Aorta (tissue), 5 donors: Measurements from ENCODE around the gene MUC2. TPM values are rescaled to one million over a fixed set of nuclear protein-coding genes. Genes with fewer than 3 reads are reported as not detected.

ENCODE experiments used
- ATAC-seq: fragments of 200-7000 bp; cut with Tn5 transposase; one replicate; pipeline ENCODE4 v1.9.1; 2022; ENCODE audit warnings: moderate library complexity; ENCODE audit not compliant: low FRiP score
- DNase-seq, 2 donors: peaks; one replicate each; pipeline ENCODE4 v3.0.0-alpha.2; 2020
- H3K27ac ChIP-seq, 2 donors: one replicate each; pipeline ENCODE4 v1.5.1; 2013; ENCODE audit warnings: low read length in 2 of 2, mild to moderate bottlenecking in 2 of 2, moderate library complexity in 2 of 2, control low read depth in 1 of 2, inconsistent platforms in 1 of 2, low read depth in 1 of 2
- H3K27me3 ChIP-seq, 2 donors: one replicate each; pipeline ENCODE4 v1.6.1; 2013; ENCODE audit warnings: control low read depth in 1 of 2, low read length in 1 of 2, mild to moderate bottlenecking in 1 of 2, moderate library complexity in 1 of 2; ENCODE audit not compliant: insufficient read depth in 2 of 2, control insufficient read depth in 1 of 2
- H3K36me3 ChIP-seq, 2 donors: one replicate each; pipeline ENCODE4 v1.6.1; 2013; ENCODE audit warnings: control low read depth in 1 of 2, low read length in 1 of 2, mild to moderate bottlenecking in 1 of 2; ENCODE audit not compliant: insufficient read depth in 2 of 2, control insufficient read depth in 1 of 2
- H3K4me1 ChIP-seq, 2 donors: one replicate each; pipeline ENCODE4 v1.6.1; 2013; ENCODE audit warnings: low read length in 2 of 2, control low read depth in 1 of 2, mild to moderate bottlenecking in 1 of 2, moderate library complexity in 1 of 2; ENCODE audit not compliant: insufficient read depth in 2 of 2, control insufficient read depth in 1 of 2
- H3K4me3 ChIP-seq, 2 donors: one replicate each; pipeline ENCODE4 v1.5.1; 2013; ENCODE audit warnings: low read length in 2 of 2, control low read depth in 1 of 2, mild to moderate bottlenecking in 1 of 2
- H3K9me3 ChIP-seq: one replicate; pipeline ENCODE4 v1.6.1; 2013; ENCODE audit warnings: mild to moderate bottlenecking, low read length; ENCODE audit not compliant: control insufficient read depth
- WGBS, 2 donors: extraction: QIAGEN DNeasy Blood & Tissue Kit; methylation state at CpG; one replicate each; pipeline ENCODE4 v1.1.7; 2013; 5-methylcytosine and 5-hydroxymethylcytosine counted together
- intact Hi-C, 2 donors: fragments of 100-400 bp; cut with DNase I; formaldehyde crosslinking; loops; one replicate each; pipeline versions ENCODE4 v1.14.2 to v1.15.0; 2022
- polyA plus RNA-seq, 2 donors: library from polyadenylated mRNA; stranded (reverse); fragments of 200-250 nt; gene quantifications; one replicate each; pipeline ENCODE4 v1.2.3, GENCODE V29; 2013
- total RNA-seq, 2 donors: library from RNA; stranded (reverse); fragmentation: NEBNext Ultra II Directional; extraction: Animal tissue kit (Norgen Biotek cat#: 25700); gene quantifications; one replicate each; pipeline ENCODE4 v1.2.1, GENCODE V29; 2021
- donor health status: healthy with polysubstance abuse.
- donor health status: Bipolar disorder and iron deficiency.
- donor health status: DM: no; HTN: no; CAD: no.
- donor health status: DM: no; HTN: no; CAD: no.
- donor health status: DM: yes; HTN: yes; CAD: no.

The MUC2 gene
- total and polyA plus RNA-seq, 4 donors: 0.06 to 11.8 (median 0.09) TPM

DNA sequence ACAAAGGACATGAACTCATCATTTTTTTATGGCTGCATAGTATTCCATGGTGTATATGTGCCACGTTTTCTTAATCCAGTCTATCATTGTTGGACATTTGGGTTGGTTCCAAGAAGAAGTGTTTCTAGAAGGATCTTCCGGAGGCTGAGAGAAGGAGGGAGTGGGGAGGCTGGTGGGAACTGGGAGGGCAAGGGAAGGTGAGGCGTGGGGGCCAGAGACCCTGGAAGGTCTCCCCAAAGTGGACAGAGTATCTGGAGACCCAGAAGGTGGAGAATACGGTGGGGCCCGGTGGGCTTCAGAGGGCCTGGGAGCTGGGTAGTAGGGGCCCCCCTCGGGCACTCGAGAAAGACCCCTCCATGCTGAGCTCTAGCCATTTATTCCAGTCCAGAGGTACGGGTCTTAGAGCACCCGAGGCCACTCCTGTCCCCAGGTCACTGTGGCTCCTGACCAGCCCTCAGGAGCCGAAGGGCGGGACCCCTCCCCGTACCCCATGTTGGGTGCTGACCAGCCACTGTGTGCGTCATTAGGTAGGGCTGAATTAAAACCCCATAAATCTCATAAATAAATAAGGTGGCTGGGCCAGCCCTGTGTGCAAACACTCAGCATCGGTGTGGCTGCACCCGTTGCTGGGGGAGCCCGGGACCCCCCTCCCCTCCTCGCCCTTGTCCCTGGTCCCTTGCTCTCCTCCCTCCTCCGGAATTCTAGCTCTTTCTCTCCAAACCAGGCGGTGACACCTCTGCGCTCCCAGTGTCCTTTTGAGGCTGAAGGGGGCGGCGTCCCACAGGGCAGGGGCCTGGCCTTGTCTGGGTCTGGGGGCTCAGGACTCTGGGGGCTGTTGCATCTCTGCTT, 44.3 kb downstream of the MUC2 start:
- H3K4me3 ChIP-seq: no peak overlapping the region
- DNase-seq (no peak), ATAC-seq (no peak)
- intact Hi-C loops: no loop called here
- H3K4me1 ChIP-seq: no peaks in the 10 kb centered on the region
- H3K27me3 ChIP-seq: no peaks in the 10 kb centered on the region
- WGBS, 2 donors: 66 to 71% methylated on average over 22 of the region's 22 CpGs
- no peaks in the 10 kb centered on the region for H3K36me3 ChIP-seq
- H3K9me3 ChIP-seq: no peaks in the 10 kb centered on the region
- no peak overlapping the region for H3K27ac ChIP-seq

DNA sequence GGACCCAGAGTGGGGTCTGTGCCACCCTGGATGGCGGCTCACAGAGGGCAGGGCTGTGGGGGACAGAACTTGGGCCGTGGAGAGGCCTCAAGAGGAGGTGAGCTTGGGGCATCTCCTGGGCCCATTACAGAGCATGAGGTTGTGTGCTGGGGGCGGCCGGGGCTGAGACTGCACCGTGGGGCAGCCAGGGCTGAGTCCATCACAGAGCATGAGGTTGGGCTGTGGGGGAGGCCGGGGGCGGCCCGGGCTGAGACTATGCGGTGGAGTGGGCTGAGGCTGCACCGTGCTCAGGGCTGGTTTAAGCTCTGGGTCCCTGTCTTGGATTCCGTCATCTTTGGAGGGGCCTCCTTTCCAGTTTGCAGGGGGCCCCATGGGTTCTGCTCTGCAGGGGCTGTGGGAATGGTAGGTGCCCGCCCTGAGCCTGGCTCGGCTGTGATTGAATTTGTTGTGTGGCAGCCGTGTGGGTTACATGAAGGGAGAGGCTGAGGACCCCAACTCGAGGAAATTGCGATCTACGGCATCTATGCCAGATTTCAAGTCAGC, 45.0 kb downstream of the MUC2 start:
- intact Hi-C loops: no loop called here
- DNase-seq (peak in 1 of 2 donors; percentile 61), ATAC-seq (no peak)
- Histone ChIP-seq H3K36me3 (no peaks in the 10 kb centered on the region), H3K9me3 (no peaks in the 10 kb centered on the region), H3K27ac (no peak overlapping the region), H3K4me1 (no peaks in the 10 kb centered on the region), H3K4me3 (no peak overlapping the region), H3K27me3 (no peaks in the 10 kb centered on the region)
- 78 to 80% methylated on average over 17 of the region's 17 CpGs for WGBS, 2 donors

DNA sequence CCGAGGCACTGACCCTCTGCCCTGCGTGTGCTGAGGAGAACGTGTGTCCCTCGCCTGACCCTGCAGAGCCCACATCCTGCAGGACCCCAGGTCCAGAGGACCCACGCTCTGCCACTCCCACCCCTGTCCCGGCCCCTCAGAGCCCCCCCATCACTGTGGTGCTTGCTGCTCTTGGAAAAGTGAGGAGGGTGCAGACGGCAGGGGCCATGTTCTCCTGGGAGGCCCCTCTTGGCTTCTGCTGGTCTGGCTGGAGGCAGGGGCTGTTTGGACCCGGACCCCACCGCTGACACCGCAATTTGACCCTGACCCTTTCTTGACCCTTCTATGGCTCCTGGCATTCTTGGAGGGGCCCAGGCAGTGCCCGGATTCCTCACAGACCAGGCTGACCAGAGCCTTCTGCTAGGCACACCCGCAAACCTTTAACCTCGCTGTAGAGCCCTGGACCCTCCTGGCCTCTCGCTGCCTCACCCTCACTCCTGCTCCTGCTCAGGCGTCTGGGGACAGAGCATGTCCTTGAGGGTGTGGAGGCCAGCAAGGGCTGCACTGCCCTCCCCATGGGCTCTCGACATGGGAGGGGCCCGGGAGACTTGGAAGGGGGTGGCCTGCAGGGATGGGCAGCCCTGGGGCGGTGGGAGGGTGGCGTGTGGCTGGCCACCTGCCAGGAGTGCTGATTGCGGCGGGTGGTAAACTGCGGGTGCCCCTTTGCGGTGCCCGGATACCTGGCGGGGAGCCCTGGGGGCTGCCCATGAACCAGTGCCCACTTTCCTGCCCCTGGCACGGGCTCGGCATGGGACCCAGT, 46.1 kb downstream of the MUC2 start:
- Histone ChIP-seq H3K4me1 (no peaks in the 10 kb centered on the region), H3K36me3 (no peaks in the 10 kb centered on the region), H3K27ac (no peak overlapping the region), H3K9me3 (no peaks in the 10 kb centered on the region), H3K4me3 (no peak overlapping the region), H3K27me3 (no peaks in the 10 kb centered on the region)
- DNase-seq (peak; percentile 38 to 63), ATAC-seq (peak; percentile 30)
- intact Hi-C loops: no loop called here
- WGBS, 2 donors: 71 to 72% methylated on average over 27 of the region's 27 CpGs

DNA sequence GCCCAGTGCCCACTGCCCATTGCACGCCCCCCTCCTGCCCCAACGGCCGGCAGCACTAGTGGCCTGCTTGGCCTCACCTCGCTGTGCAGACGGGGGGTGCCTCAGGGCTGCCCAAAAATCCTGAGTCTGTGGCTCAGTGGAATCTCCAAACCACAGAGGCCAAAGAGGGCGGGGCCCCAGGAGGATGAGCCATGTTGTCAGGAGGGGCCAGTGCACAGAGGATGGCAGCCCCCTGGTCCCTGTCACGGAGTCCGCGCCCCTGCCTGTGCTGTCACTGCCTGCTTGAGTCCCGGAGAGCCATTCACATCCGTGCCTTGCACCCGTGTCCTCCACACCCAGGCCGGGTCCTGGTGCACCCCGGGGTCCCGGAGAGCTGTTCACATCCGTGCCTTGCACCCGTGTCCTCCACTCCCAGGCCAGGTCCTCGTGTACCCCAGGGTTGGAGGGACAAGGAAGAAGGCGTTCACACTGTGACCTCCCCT, 46.7 kb downstream of the MUC2 start:
- Histone ChIP-seq H3K36me3 (no peaks in the 10 kb centered on the region), H3K4me1 (no peaks in the 10 kb centered on the region), H3K27ac (no peak overlapping the region), H3K27me3 (no peaks in the 10 kb centered on the region), H3K9me3 (no peaks in the 10 kb centered on the region), H3K4me3 (no peak overlapping the region)
- DNase-seq: peak; percentile 41 to 69
- intact Hi-C loops: no loop called here
- ATAC-seq: peak; percentile 24
- 84 to 86% methylated on average over 19 of the region's 19 CpGs for WGBS, 2 donors

DNA sequence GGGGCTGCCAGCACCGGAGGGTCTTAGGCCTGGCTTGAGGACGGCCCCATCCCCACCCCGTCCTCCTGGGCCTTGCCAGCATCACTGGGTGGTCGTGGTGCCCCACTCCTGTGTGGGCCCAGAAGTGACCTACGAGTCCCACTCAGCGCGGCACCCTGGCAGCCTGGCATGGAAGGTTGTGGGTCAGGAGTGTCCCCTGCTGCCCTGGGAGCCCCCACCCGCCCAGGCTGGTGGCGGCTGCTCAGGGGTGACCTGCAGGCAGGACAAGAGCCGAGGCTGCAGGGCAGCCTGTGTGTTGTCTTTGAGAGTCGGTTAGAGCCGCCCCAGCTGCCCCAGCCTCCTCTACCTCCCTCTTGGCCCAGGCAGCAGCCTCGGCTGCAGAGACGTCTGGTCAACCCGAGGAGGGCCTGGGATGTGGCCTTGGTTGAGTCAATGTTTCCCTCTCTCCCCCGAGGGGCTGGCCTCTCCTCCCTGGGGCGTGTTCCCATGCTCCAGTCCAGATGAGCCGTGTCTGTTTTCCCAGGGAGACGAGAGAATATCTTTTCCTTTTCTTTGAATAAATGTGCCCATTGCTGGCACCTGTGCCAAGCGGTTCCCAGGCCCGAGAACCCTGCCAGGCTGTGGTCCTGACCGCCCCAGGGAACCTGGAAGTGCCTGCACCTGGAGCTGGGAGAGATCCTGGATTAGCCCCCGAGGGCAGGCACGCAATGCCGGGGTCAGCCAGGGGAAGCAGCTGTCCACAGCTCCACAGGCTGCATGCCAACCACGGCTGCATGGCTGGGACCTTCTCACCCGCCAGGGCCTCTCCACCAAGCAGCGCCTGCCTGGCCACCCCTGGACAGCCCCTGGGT, 47.4 kb downstream of the MUC2 start:
- 64% methylated on average over 26 to 28 of the region's 28 CpGs for WGBS, 2 donors
- no peaks in the 10 kb centered on the region for H3K27me3 ChIP-seq

DNA sequence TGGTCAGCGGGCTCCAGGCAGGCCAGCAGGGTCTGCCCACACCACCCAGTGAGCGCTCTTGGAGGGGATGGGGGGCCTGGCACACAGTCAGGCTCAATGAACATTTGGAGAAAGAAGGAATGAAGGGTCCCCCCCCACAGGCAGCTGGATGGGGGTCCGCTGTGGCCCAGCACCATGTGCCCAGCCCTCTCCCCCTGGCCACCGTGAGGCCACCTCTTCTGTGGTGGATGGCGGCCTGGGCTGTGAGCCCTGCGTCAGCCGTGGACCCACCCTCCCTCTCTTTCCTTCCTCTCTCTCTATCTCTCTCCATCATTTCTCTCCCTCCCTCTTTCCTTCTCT, 48.0 kb downstream of the MUC2 start:
- H3K4me3 ChIP-seq: no peak overlapping the region
- no peak overlapping the region for H3K27ac ChIP-seq
- no peaks in the 10 kb centered on the region for H3K36me3 ChIP-seq
- intact Hi-C loops: no loop called here
- no peaks in the 10 kb centered on the region for H3K4me1 ChIP-seq
- no peaks in the 10 kb centered on the region for H3K9me3 ChIP-seq
- WGBS, 2 donors: 76 to 80% methylated on average over 7 of the region's 7 CpGs
- ATAC-seq (no peak), DNase-seq (no peak)
- H3K27me3 ChIP-seq: no peaks in the 10 kb centered on the region

More for the DNA sequence above, 47.4 kb downstream of the MUC2 start:
- Histone ChIP-seq H3K27ac (no peak overlapping the region), H3K4me3 (no peak overlapping the region), H3K4me1 (no peaks in the 10 kb centered on the region), H3K36me3 (no peaks in the 10 kb centered on the region), H3K9me3 (no peaks in the 10 kb centered on the region)
- intact Hi-C loops: no loop called here
- DNase-seq (peak; percentile 35 to 68), ATAC-seq (no peak)

DNA sequence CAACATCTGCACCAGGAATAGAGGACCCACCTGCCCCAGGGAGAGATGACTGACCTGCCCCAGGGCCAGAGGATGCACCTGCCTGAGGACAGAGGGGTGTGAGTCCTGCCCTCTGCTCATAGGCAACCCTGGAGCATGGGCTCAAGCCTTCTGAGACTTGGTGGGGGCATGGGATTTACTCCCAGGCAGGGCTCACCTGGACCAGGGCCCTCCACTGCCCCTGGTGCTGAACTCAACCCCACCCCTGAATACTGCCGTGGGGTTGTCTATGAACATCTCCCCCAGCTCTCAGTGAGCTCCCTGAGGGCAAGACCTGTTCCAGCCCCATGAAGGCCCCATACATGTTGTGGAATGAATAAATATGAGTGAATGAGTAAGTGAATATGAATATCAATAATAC, 49.3 kb downstream of the MUC2 start:
- ATAC-seq: no peak
- Histone ChIP-seq H3K9me3 (no peaks in the 10 kb centered on the region), H3K27me3 (no peaks in the 10 kb centered on the region), H3K27ac (no peak overlapping the region), H3K4me1 (no peaks in the 10 kb centered on the region), H3K4me3 (no peak overlapping the region), H3K36me3 (no peaks in the 10 kb centered on the region)
- WGBS, 2 donors: 84 to 86% methylated on average over 1 of the region's 1 CpG
- intact Hi-C loops: no loop called here
- peak in 1 of 2 donors; percentile 40 for DNase-seq
